ENCODE results near the gene KANK2. TPM values are rescaled to one million over a fixed set of nuclear protein-coding genes. Genes with fewer than 3 reads are reported as not detected.

KANK2 gene
- total and polyA plus RNA-seq, 2 experiments from 2014 or later: 15.9 to 65.4 TPM

DNA sequence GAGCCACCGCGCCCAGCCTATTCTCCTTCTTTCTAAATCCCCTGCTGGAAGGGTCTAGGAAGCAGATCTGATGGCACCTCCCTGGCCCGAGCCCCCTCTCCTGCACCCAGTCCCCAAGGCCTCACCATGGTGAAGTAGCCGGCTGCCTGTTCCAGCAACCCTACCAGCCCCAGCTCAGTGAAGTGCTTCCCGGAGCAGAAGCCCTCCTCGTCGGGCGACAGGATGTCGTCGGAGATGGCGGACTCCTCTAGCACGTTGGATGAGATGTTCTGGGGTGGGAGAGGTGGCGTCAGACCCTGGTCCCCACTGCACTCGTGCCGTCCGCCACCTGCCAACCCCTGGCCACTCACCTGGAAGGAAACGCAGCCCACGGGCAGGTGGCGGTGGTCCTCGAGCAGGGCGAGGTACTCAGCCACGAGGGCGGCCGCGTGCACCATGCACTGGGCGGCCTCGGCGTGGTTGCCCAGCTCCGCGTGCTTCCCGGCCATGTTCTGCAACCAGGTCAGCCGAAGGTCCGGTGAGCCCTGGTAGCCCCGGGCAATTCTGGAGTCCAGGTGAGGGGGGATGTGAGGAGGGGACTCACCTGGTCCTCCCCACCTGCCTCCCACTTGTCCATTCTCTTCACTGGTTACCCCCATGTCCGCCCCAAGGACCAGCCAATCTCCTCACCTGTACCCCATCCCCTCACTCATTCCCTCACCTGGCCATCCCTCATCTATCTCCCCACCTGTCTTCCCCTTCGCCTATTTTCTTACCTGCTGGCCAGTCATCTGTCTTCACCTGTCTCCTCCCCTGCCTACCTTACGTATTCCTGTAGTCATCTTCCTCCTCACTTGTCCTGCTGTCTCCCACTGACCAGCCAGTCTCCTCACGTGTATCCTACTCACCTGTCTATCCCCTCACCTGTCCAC lies 11.5 kb upstream of the KANK2 start:
- no peaks in the 10 kb centered on the region for H3K9me3 Mint-ChIP-seq
- no peak overlapping the region for H3K27ac Mint-ChIP-seq

More for the DNA sequence above, 11.5 kb upstream of the KANK2 start:
- H3K36me3 ChIP-seq (ENCODE audit: insufficient read depth): 0 out of 2 replicates have a peak, but pooled peaks cover 3% of the 10 kb centered on the region
- peaks cover 8% of the 10 kb centered on the region; the same call in 2 of the 3 replicates for H3K36me3 Mint-ChIP-seq (ENCODE audit: low read depth)
- no peak overlapping the region for H3K4me2 ChIP-seq
- no peak overlapping the region for H3K27ac ChIP-seq (ENCODE audit: low read depth)
- no peak for ATAC-seq
- peaks cover 3% of the 10 kb centered on the region for H3K27me3 Mint-ChIP-seq (ENCODE audit: insufficient read depth, low read depth, poor library complexity)
- no peak overlapping the region for H3K4me3 Mint-ChIP-seq
- no peaks in the 10 kb centered on the region for H3K4me1 ChIP-seq (ENCODE audit: insufficient read depth)
- H4K20me1 ChIP-seq (replicated peaks; ENCODE audit: insufficient read depth): 0 out of 2 replicates have a peak, but pooled peaks cover 3% of the 10 kb centered on the region
- no peaks in the 10 kb centered on the region for H3K27me3 ChIP-seq (ENCODE audit: insufficient read depth)
- no peak overlapping the region for H3K4me3 ChIP-seq
- no peaks in the 10 kb centered on the region for H3K9me2 ChIP-seq (ENCODE audit: insufficient read depth)
- TF ChIP-seq, protein P1, sequence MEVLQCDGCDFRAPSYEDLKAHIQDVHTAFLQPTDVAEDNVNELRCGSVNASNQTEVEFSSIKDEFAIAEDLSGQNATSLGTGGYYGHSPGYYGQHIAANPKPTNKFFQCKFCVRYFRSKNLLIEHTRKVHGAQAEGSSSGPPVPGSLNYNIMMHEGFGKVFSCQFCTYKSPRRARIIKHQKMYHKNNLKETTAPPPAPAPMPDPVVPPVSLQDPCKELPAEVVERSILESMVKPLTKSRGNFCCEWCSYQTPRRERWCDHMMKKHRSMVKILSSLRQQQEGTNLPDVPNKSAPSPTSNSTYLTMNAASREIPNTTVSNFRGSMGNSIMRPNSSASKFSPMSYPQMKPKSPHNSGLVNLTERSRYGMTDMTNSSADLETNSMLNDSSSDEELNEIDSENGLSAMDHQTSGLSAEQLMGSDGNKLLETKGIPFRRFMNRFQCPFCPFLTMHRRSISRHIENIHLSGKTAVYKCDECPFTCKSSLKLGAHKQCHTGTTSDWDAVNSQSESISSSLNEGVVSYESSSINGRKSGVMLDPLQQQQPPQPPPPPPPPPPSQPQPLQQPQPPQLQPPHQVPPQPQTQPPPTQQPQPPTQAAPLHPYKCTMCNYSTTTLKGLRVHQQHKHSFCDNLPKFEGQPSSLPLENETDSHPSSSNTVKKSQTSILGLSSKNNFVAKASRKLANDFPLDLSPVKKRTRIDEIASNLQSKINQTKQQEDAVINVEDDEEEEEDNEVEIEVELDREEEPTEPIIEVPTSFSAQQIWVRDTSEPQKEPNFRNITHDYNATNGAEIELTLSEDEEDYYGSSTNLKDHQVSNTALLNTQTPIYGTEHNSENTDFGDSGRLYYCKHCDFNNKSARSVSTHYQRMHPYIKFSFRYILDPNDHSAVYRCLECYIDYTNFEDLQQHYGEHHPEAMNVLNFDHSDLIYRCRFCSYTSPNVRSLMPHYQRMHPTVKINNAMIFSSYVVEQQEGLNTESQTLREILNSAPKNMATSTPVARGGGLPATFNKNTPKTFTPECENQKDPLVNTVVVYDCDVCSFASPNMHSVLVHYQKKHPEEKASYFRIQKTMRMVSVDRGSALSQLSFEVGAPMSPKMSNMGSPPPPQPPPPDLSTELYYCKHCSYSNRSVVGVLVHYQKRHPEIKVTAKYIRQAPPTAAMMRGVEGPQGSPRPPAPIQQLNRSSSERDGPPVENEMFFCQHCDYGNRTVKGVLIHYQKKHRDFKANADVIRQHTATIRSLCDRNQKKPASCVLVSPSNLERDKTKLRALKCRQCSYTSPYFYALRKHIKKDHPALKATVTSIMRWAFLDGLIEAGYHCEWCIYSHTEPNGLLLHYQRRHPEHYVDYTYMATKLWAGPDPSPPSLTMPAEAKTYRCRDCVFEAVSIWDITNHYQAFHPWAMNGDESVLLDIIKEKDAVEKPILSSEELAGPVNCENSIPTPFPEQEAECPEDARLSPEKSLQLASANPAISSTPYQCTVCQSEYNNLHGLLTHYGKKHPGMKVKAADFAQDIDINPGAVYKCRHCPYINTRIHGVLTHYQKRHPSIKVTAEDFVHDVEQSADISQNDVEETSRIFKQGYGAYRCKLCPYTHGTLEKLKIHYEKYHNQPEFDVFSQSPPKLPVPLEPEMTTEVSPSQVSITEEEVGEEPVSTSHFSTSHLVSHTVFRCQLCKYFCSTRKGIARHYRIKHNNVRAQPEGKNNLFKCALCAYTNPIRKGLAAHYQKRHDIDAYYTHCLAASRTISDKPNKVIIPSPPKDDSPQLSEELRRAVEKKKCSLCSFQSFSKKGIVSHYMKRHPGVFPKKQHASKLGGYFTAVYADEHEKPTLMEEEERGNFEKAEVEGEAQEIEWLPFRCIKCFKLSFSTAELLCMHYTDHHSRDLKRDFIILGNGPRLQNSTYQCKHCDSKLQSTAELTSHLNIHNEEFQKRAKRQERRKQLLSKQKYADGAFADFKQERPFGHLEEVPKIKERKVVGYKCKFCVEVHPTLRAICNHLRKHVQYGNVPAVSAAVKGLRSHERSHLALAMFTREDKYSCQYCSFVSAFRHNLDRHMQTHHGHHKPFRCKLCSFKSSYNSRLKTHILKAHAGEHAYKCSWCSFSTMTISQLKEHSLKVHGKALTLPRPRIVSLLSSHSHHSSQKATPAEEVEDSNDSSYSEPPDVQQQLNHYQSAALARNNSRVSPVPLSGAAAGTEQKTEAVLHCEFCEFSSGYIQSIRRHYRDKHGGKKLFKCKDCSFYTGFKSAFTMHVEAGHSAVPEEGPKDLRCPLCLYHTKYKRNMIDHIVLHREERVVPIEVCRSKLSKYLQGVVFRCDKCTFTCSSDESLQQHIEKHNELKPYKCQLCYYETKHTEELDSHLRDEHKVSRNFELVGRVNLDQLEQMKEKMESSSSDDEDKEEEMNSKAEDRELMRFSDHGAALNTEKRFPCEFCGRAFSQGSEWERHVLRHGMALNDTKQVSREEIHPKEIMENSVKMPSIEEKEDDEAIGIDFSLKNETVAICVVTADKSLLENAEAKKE (CRISPR knock-in tag; IDR thresholded peaks at IDR 0.05): no peak
- TF ChIP-seq CREB1 (CRISPR knock-in tag; IDR thresholded peaks at IDR 0.05; ENCODE audit: low read depth) (no peak), STAT1 (IDR thresholded peaks at IDR 0.05; ENCODE audit: unreplicated experiment) (no peak), POLR2AphosphoS5 (IDR thresholded peaks at IDR 0.05; ENCODE audit: low read depth) (no peak), EZH2 (IDR thresholded peaks at IDR 0.05; ENCODE audit: low read depth, unreplicated experiment) (no peak), NANOG (IDR thresholded peaks at IDR 0.05; ENCODE audit: borderline replicate concordance) (no peak), ZNF331 (CRISPR knock-in tag; IDR thresholded peaks at IDR 0.05; ENCODE audit: low read depth) (no peak), JUNB (IDR thresholded peaks at IDR 0.05; ENCODE audit: unreplicated experiment) (no peak), EZH2phosphoT487 (IDR thresholded peaks at IDR 0.05; ENCODE audit: unreplicated experiment) (no peak), ZNF114 (CRISPR knock-in tag; IDR thresholded peaks at IDR 0.05) (no peak)
- TF ChIP-seq, protein P2, sequence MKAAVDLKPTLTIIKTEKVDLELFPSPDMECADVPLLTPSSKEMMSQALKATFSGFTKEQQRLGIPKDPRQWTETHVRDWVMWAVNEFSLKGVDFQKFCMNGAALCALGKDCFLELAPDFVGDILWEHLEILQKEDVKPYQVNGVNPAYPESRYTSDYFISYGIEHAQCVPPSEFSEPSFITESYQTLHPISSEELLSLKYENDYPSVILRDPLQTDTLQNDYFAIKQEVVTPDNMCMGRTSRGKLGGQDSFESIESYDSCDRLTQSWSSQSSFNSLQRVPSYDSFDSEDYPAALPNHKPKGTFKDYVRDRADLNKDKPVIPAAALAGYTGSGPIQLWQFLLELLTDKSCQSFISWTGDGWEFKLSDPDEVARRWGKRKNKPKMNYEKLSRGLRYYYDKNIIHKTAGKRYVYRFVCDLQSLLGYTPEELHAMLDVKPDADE (IDR thresholded peaks at IDR 0.05): no peak
- TF ChIP-seq, protein P3, sequence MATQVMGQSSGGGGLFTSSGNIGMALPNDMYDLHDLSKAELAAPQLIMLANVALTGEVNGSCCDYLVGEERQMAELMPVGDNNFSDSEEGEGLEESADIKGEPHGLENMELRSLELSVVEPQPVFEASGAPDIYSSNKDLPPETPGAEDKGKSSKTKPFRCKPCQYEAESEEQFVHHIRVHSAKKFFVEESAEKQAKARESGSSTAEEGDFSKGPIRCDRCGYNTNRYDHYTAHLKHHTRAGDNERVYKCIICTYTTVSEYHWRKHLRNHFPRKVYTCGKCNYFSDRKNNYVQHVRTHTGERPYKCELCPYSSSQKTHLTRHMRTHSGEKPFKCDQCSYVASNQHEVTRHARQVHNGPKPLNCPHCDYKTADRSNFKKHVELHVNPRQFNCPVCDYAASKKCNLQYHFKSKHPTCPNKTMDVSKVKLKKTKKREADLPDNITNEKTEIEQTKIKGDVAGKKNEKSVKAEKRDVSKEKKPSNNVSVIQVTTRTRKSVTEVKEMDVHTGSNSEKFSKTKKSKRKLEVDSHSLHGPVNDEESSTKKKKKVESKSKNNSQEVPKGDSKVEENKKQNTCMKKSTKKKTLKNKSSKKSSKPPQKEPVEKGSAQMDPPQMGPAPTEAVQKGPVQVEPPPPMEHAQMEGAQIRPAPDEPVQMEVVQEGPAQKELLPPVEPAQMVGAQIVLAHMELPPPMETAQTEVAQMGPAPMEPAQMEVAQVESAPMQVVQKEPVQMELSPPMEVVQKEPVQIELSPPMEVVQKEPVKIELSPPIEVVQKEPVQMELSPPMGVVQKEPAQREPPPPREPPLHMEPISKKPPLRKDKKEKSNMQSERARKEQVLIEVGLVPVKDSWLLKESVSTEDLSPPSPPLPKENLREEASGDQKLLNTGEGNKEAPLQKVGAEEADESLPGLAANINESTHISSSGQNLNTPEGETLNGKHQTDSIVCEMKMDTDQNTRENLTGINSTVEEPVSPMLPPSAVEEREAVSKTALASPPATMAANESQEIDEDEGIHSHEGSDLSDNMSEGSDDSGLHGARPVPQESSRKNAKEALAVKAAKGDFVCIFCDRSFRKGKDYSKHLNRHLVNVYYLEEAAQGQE (IDR thresholded peaks at IDR 0.05; ENCODE audit: unreplicated experiment): no peak
- TF ChIP-seq, protein P4, sequence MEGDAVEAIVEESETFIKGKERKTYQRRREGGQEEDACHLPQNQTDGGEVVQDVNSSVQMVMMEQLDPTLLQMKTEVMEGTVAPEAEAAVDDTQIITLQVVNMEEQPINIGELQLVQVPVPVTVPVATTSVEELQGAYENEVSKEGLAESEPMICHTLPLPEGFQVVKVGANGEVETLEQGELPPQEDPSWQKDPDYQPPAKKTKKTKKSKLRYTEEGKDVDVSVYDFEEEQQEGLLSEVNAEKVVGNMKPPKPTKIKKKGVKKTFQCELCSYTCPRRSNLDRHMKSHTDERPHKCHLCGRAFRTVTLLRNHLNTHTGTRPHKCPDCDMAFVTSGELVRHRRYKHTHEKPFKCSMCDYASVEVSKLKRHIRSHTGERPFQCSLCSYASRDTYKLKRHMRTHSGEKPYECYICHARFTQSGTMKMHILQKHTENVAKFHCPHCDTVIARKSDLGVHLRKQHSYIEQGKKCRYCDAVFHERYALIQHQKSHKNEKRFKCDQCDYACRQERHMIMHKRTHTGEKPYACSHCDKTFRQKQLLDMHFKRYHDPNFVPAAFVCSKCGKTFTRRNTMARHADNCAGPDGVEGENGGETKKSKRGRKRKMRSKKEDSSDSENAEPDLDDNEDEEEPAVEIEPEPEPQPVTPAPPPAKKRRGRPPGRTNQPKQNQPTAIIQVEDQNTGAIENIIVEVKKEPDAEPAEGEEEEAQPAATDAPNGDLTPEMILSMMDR (conservative IDR thresholded peaks at IDR 0.05; ENCODE audit: low read depth in 2 of 2): no peak
- 0 out of 2 replicates have a peak, but pooled peaks cover 7% of the 10 kb centered on the region for H3F3A ChIP-seq (replicated peaks; ENCODE audit: low read depth)
- no peaks in the 10 kb centered on the region for H3K79me2 ChIP-seq (replicated peaks; ENCODE audit: insufficient read depth)
- no peaks in the 10 kb centered on the region for H3K4me1 Mint-ChIP-seq
- H2AFZ ChIP-seq: no peak overlapping the region
- DNase-seq (ENCODE audit: low spot score): no peak

Data from GM23338 (cell line).